HG03025 (cell line): ENCODE data around the gene BFSP2.

Experiments
- ATAC-seq: cut with Tn5 transposase; IDR thresholded peaks from one replicate; pipeline ENCODE4 v1.9.1; 2021; ENCODE audit warnings: mild to moderate bottlenecking, moderate library complexity; ENCODE audit not compliant: unreplicated experiment, low FRiP score

The BFSP2 gene

GRCh38 chr3:133383175-133383574, 16.7 kb upstream of the BFSP2 start:
- ATAC-seq, result no peak

GRCh38 chr3:133383741-133384140, 16.1 kb upstream of the BFSP2 start:
- no peak for ATAC-seq

- no peak for ATAC-seq
Measured at GRCh38 chr3:133384331-133385027, 15.4 kb upstream of the BFSP2 start.

- ATAC-seq, result no peak
Measured at GRCh38 chr3:133386876-133387275, 13.0 kb upstream of the BFSP2 start.

GRCh38 chr3:133387341-133387740, 12.5 kb upstream of the BFSP2 start:
- ATAC-seq, result no peak

- no peak for ATAC-seq
Measured at GRCh38 chr3:133388696-133389395, 11.0 kb upstream of the BFSP2 start.

GRCh38 chr3:133390715-133391114, 9.1 kb upstream of the BFSP2 start:
- no peak for ATAC-seq

GRCh38 chr3:133393204-133393603, 6.7 kb upstream of the BFSP2 start:
- no peak for ATAC-seq

GRCh38 chr3:133393691-133394474, 6.0 kb upstream of the BFSP2 start:
- no peak for ATAC-seq

GRCh38 chr3:133394561-133395311, 5.1 kb upstream of the BFSP2 start:
- ATAC-seq, result no peak

GRCh38 chr3:133396906-133397305, 3.0 kb upstream of the BFSP2 start:
- ATAC-seq, result no peak

- ATAC-seq, result no peak
Measured at GRCh38 chr3:133401374-133402135, 1.7 kb downstream of the BFSP2 start.

- ATAC-seq, result no peak
Measured at GRCh38 chr3:133404920-133405319, 5.1 kb downstream of the BFSP2 start.

GRCh38 chr3:133408366-133408765, 8.5 kb downstream of the BFSP2 start:
- ATAC-seq, result no peak

- ATAC-seq, result no peak
Measured at GRCh38 chr3:133408961-133409360, 9.1 kb downstream of the BFSP2 start.

GRCh38 chr3:133410191-133410892, 10.5 kb downstream of the BFSP2 start:
- ATAC-seq, result no peak

GRCh38 chr3:133412183-133413132, 12.6 kb downstream of the BFSP2 start:
- no peak for ATAC-seq
